GM12872 (cell line): ENCODE data around the gene ZNF587.

Experiments used
- CTCF ChIP-seq: IDR thresholded peaks from 3 replicates; pipeline ENCODE4 v1.5.1; 2011; ENCODE audit warnings: low read depth, mild to moderate bottlenecking, low read length, moderate library complexity; ENCODE audit not compliant: insufficient read depth

The ZNF587 gene

GRCh38 chr19:57903618-57904184 is 54.0 kb downstream of the ZNF587 start:
- TF ChIP-seq CTCF = no peak

GRCh38 chr19:57905258-57905657 is 55.6 kb downstream of the ZNF587 start:
- no peak for TF ChIP-seq CTCF

- no peak for TF ChIP-seq CTCF
Observed at GRCh38 chr19:57907394-57907793, 57.7 kb downstream of the ZNF587 start.

- TF ChIP-seq CTCF = no peak
Observed at GRCh38 chr19:57914531-57914930, 64.9 kb downstream of the ZNF587 start.
